ENCODE measurements around the gene FAM240A. TPM values are rescaled to one million over a fixed set of nuclear protein-coding genes. Genes with fewer than 3 reads are reported as not detected.

FAM240A gene
- total RNA-seq, 1 donor from 2014 or later, result not detected

- Mint-ChIP-seq H3K27me3 (peaks cover 18% of the 10 kb centered on the region), H3K36me3 (no peaks in the 10 kb centered on the region), H3K4me1 (ENCODE audit: unreplicated experiment) (peaks cover 14% of the 10 kb centered on the region), H3K9me3 (no peaks in the 10 kb centered on the region), H3K27ac (no peak overlapping the region), H3K4me3 (no peak overlapping the region)
- no peak for DNase-seq (ENCODE audit: extremely low spot score, unreplicated experiment)
- TF ChIP-seq CTCF (conservative IDR thresholded peaks at IDR 0.05), result no peak
Observed at GRCh38 chr3:46614431-46614830, 2.1 kb downstream of the FAM240A start.

GRCh38 chr3:46615050-46615775 is 2.9 kb downstream of the FAM240A start:
- peaks cover 18% of the 10 kb centered on the region for H3K4me1 Mint-ChIP-seq (ENCODE audit: unreplicated experiment)
- no peak for DNase-seq (ENCODE audit: extremely low spot score, unreplicated experiment)
- H3K27ac Mint-ChIP-seq, result no peak overlapping the region
- H3K4me3 Mint-ChIP-seq, result no peak overlapping the region
- TF ChIP-seq CTCF (conservative IDR thresholded peaks at IDR 0.05), result no peak
- no peaks in the 10 kb centered on the region for H3K9me3 Mint-ChIP-seq
- H3K27me3 Mint-ChIP-seq, result peaks cover 18% of the 10 kb centered on the region
- H3K36me3 Mint-ChIP-seq, result no peaks in the 10 kb centered on the region

GRCh38 chr3:46615976-46616375 is 3.7 kb downstream of the FAM240A start:
- peaks cover 15% of the 10 kb centered on the region for H3K27me3 Mint-ChIP-seq
- H3K27ac Mint-ChIP-seq, result no peak overlapping the region
- DNase-seq (ENCODE audit: extremely low spot score, unreplicated experiment), result no peak
- no peak overlapping the region for H3K4me3 Mint-ChIP-seq
- TF ChIP-seq CTCF (conservative IDR thresholded peaks at IDR 0.05), result no peak
- peaks cover 15% of the 10 kb centered on the region for H3K4me1 Mint-ChIP-seq (ENCODE audit: unreplicated experiment)
- no peaks in the 10 kb centered on the region for H3K36me3 Mint-ChIP-seq
- no peaks in the 10 kb centered on the region for H3K9me3 Mint-ChIP-seq

GRCh38 chr3:46617941-46618340 is 5.6 kb downstream of the FAM240A start:
- TF ChIP-seq CTCF (conservative IDR thresholded peaks at IDR 0.05), result no peak
- no peaks in the 10 kb centered on the region for H3K9me3 Mint-ChIP-seq
- H3K27ac Mint-ChIP-seq, result no peak overlapping the region
- H3K4me3 Mint-ChIP-seq, result no peak overlapping the region
- H3K27me3 Mint-ChIP-seq, result peaks cover 15% of the 10 kb centered on the region
- DNase-seq (ENCODE audit: extremely low spot score, unreplicated experiment), result no peak
- no peaks in the 10 kb centered on the region for H3K36me3 Mint-ChIP-seq
- H3K4me1 Mint-ChIP-seq (ENCODE audit: unreplicated experiment), result peaks cover 10% of the 10 kb centered on the region

GRCh38 chr3:46619845-46620778 is 7.8 kb downstream of the FAM240A start:
- TF ChIP-seq CTCF (conservative IDR thresholded peaks at IDR 0.05), result no peak
- no peak overlapping the region for H3K4me3 Mint-ChIP-seq
- no peak for DNase-seq (ENCODE audit: extremely low spot score, unreplicated experiment)
- H3K27ac Mint-ChIP-seq, result no peak overlapping the region
- peaks cover 15% of the 10 kb centered on the region for H3K27me3 Mint-ChIP-seq
- no peaks in the 10 kb centered on the region for H3K36me3 Mint-ChIP-seq
- peaks cover 10% of the 10 kb centered on the region for H3K4me1 Mint-ChIP-seq (ENCODE audit: unreplicated experiment)
- H3K9me3 Mint-ChIP-seq, result no peaks in the 10 kb centered on the region

All from type B pancreatic cell (in vitro differentiated cells).